Muscle layer of colon (tissue), 2 donors: ENCODE data around the gene JAKMIP1.

ENCODE experiments used
- H3K27ac ChIP-seq: one replicate; pipeline ENCODE4 v1.7.0; 2013; ENCODE audit warnings: low read depth, mild to moderate bottlenecking, low read length, moderate library complexity
- H3K27me3 ChIP-seq, 2 donors: one replicate each; pipeline ENCODE4 v1.7.0; 2013; ENCODE audit warnings: low read length in 2 of 2, mild to moderate bottlenecking in 2 of 2; ENCODE audit not compliant: insufficient read depth in 2 of 2, control insufficient read depth in 1 of 2
- H3K36me3 ChIP-seq: one replicate; pipeline ENCODE4 v1.7.0; 2013; ENCODE audit warnings: mild to moderate bottlenecking, low read length; ENCODE audit not compliant: insufficient read depth
- H3K4me1 ChIP-seq: one replicate; pipeline ENCODE4 v1.7.0; 2013; ENCODE audit warnings: mild to moderate bottlenecking, low read length; ENCODE audit not compliant: insufficient read depth
- H3K4me3 ChIP-seq, 2 donors: one replicate each; pipeline ENCODE4 v1.7.0; 2013; ENCODE audit warnings: low read length in 2 of 2, low read depth in 1 of 2, mild to moderate bottlenecking in 1 of 2, moderate library complexity in 1 of 2
- H3K9ac ChIP-seq: one replicate; pipeline ENCODE4 v1.7.0; 2013; ENCODE audit warnings: low read length
- H3K9me3 ChIP-seq: one replicate; pipeline ENCODE4 v1.7.0; 2013; ENCODE audit warnings: mild to moderate bottlenecking, low read length
- donor health status: abdominal sarcoma.
- donor health status: Adenocarcinoma of cecum.

Gene JAKMIP1

DNA sequence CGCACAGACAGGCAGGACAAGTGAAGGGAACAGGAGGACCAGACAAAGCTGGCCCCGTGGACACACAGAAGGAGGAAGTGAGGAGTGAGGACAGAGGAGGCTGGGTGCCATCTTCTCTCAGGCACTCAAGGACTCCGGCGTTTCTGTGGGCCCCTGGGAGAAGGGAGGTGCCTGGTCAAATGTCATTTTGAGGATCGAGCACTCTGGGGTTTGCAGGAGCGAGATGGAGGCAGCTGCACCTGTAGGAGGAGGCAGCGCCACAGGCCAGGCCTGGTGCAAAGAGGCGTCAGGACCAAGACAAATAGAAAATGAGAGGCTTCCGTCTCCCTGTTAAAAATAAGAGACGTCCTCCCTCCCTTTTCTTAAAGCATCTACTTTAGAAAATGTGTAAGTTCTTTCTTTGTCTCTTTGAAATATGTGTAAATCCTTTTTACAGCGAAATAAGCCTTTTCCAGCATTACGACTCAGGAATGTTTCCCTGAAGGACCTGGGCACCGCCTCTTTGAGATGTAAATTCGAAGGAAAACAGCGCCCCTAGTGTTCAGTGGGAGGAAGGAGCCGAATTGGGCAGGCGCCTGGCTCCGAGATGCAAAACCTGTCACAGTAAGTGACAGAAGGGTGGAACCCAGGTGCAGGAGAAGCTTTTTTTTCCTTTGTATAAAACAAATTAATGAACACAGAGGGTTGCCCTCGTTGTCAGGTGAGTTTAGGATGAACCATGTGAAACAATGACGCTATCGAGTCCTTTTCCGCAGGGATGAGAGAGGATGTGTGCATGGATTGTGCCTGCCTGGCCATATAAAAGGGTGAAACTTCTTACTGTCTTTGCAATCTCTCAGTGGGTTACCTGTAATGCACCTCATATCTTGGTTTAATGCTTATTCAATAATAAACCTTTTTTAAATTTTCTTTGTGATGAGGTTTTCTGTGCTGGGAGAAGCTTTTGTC lies 180.8 kb downstream of the JAKMIP1 start:
- Histone ChIP-seq H3K9ac (no peak overlapping the region), H3K27ac (no peak overlapping the region), H3K4me1 (no peaks in the 10 kb centered on the region), H3K36me3 (no peaks in the 10 kb centered on the region), H3K27me3 (peaks cover 0 to 5% of the 10 kb centered on the region in 2 donors), H3K9me3 (no peaks in the 10 kb centered on the region), H3K4me3 (no peak overlapping the region)

DNA sequence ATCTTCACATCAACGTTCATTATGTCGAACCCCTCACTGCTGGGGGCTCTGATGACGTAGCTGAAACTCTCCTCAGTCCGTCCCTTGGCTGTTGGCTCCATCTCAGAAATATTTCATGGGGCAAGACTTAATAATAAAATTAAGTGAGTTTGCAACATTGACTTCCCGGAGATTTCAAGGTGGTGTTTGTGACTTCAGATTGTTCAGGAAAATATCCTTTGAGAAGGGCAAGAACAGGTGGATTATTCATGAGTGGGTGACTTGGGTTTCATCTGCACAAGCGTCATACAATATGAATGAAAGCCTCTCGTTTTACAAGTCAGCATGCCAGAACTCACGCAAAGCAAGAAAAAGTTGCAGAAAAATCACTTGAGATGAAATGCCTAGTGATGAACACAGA lies 182.0 kb downstream of the JAKMIP1 start, which contains the start of gene C4orf50:
Gene C4orf50, minus strand, starts transcription at position 101 of the 400 bp plus-strand sequence.
- Histone ChIP-seq H3K27ac (no peak within 1 kb of the TSS), H3K4me3 (no peak within 1 kb of the TSS), H3K36me3 (no peaks in the 10 kb centered on the region), H3K27me3 (peaks cover 0 to 5% of the 10 kb centered on the region in 2 donors), H3K9ac (no peak within 1 kb of the TSS), H3K9me3 (no peaks in the 10 kb centered on the region), H3K4me1 (no peaks in the 10 kb centered on the region)

DNA sequence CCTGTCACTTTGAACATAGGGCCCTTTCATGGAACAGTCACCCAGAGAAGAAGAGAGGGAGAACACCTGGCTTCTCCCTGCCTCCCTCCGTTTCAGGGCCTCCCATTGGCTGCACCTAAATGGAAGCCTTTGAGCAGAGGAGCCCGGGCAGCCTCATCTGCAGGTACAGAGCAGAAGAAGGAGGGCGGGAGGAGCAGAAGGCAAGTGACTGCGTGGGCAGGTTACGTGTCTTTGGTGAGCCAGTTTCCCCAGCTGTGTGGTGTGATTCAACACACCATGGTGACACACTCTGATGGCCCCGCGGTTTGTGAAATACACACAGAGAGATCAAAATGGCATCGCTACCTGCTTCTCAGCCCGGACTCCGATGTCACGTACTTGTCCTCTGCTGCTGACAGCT lies 182.5 kb downstream of the JAKMIP1 start:
- Histone ChIP-seq H3K36me3 (no peaks in the 10 kb centered on the region), H3K27ac (no peak overlapping the region), H3K4me3 (no peak overlapping the region), H3K4me1 (no peaks in the 10 kb centered on the region), H3K9me3 (no peaks in the 10 kb centered on the region), H3K27me3 (peaks cover 0 to 5% of the 10 kb centered on the region in 2 donors), H3K9ac (no peak overlapping the region)

DNA sequence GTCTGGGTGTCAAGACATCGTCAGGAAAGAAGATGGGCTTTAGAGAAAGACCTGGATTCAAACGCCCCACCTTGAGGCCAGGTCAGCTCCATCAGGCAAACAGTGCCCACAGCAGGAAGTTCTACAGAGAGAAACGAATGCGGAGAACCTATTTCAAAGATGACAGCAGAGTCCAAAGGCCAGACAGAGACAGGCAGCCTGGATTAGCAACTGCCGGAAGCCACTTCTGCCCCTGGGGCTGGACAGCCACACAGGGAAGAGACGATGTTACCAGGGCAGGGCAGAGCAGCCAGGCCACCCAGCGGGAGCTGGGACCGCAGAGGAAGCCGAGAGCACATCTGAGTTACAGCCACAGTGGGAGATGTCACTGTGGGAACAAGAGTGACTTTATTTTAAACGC lies 183.3 kb downstream of the JAKMIP1 start:
- Histone ChIP-seq H3K36me3 (no peaks in the 10 kb centered on the region), H3K27me3 (peaks cover 0 to 5% of the 10 kb centered on the region in 2 donors), H3K4me3 (no peak overlapping the region), H3K27ac (no peak overlapping the region), H3K9ac (no peak overlapping the region), H3K9me3 (no peaks in the 10 kb centered on the region), H3K4me1 (no peaks in the 10 kb centered on the region)

DNA sequence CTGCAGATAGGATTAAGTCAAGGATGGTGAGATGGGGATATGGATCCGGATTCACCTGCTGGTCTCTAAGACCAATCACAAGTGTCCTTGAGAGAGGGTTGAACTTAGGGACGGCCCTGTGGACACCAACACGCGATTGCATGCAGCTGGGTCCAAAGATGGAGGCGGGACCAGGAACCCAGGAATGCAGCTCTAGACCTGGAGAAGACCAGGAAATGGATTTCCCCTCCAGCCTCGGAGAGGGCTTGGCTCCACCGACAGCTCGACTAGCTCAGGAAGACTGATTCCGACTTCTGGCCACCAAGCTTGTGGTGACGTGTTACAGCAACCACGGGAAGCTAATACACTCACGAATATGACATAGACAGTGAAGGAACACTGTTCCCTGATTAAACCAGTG lies 186.8 kb downstream of the JAKMIP1 start:
- Histone ChIP-seq H3K9me3 (no peaks in the 10 kb centered on the region), H3K9ac (no peak overlapping the region), H3K27me3 (peaks cover 0 to 14% of the 10 kb centered on the region in 2 donors), H3K27ac (no peak overlapping the region), H3K4me3 (no peak overlapping the region), H3K4me1 (no peaks in the 10 kb centered on the region), H3K36me3 (no peaks in the 10 kb centered on the region)

DNA sequence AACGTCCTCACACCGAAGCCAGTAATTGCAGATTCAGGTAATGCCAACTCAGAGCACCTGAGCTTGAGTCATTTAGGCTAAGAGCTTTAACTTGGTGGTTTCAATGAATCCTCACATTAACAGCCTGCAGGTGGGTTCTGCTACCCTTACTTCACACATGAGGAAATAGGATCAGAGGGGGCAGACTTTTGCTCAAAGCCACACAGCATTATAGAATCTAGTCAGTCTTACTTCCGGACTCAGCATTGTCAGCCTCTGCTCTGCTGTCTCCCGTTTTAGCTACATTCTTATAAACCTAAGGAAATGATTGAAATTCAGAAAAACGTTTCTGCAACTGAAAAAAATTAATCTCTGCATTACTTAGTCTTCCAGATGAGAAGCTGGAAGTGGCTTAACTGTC lies 188.1 kb downstream of the JAKMIP1 start:
- H3K36me3 ChIP-seq, result no peaks in the 10 kb centered on the region
- no peak overlapping the region for H3K27ac ChIP-seq
- no peaks in the 10 kb centered on the region for H3K4me1 ChIP-seq
- peaks cover 0 to 14% of the 10 kb centered on the region in 2 donors for H3K27me3 ChIP-seq
- no peak overlapping the region for H3K9ac ChIP-seq
- H3K4me3 ChIP-seq, result no peak overlapping the region
- no peaks in the 10 kb centered on the region for H3K9me3 ChIP-seq

DNA sequence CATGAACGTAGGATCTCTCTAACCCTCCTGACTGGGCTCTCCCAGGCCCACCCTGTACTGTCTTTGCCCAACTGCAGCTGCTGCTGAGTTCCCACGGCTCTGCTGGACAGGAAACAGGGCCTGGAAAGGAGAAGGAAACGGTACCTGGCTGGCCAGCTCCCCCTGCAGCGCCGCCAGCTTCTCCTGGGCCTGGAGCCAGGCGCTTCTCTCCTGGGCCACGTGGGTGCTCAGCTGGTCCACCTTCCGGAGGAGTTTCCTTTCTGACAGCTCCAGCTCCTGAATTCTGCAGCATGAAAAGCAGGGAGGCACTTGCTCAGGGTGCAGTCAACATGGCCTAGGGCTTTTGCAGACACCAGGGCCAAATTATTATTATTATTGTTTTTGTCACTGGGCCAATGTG lies 188.7 kb downstream of the JAKMIP1 start:
- Histone ChIP-seq H3K27ac (no peak overlapping the region), H3K27me3 (peaks cover 0 to 14% of the 10 kb centered on the region in 2 donors), H3K4me1 (no peaks in the 10 kb centered on the region), H3K4me3 (no peak overlapping the region), H3K36me3 (no peaks in the 10 kb centered on the region), H3K9me3 (no peaks in the 10 kb centered on the region), H3K9ac (no peak overlapping the region)

DNA sequence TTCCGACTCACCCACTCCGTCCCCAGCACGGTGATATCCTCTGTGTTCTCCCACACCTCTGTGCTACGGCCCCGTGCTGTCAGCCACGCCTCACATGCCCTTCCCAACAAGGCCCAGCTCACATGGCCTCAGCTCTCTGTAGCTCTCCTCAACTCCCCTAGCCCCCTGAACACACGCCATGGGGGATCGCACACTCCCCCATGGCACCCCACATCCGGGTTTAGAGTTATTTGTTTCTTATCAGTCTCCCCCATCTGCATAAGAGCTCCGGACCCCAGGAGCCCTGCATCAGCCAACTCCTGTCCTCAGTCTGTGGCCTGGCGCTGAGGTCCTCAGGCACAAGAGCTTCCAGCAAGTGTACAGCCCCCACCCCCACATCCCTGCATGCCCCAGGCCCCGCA lies 189.1 kb downstream of the JAKMIP1 start:
- no peaks in the 10 kb centered on the region for H3K4me1 ChIP-seq
- no peak overlapping the region for H3K27ac ChIP-seq
- no peak overlapping the region for H3K9ac ChIP-seq
- H3K9me3 ChIP-seq, result no peaks in the 10 kb centered on the region
- H3K4me3 ChIP-seq, result no peak overlapping the region
- no peaks in the 10 kb centered on the region for H3K36me3 ChIP-seq
- H3K27me3 ChIP-seq, result peaks cover 0 to 14% of the 10 kb centered on the region in 2 donors

DNA sequence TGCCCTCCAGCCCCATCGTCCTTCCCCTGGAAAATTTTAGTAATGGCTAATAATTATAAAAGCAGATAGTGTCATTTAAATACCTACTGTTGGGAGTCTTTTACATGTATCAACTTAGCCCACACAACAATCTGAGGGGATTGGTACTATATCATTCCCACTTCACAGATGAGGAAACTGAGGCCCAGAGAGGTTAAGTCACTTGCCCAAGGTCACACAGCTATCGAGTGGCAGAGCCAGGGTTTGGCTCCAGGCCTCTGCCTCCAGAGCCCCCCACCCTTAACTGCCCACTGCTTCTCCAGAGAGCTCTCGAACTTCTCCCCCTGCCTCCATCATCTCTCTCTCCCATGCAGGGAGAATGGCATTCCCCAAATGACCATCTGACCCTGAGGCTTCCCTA lies 189.6 kb downstream of the JAKMIP1 start:
- Histone ChIP-seq H3K9me3 (no peaks in the 10 kb centered on the region), H3K9ac (no peak overlapping the region), H3K4me1 (no peaks in the 10 kb centered on the region), H3K36me3 (no peaks in the 10 kb centered on the region), H3K27me3 (peaks cover 0 to 14% of the 10 kb centered on the region in 2 donors), H3K4me3 (no peak overlapping the region), H3K27ac (no peak overlapping the region)

DNA sequence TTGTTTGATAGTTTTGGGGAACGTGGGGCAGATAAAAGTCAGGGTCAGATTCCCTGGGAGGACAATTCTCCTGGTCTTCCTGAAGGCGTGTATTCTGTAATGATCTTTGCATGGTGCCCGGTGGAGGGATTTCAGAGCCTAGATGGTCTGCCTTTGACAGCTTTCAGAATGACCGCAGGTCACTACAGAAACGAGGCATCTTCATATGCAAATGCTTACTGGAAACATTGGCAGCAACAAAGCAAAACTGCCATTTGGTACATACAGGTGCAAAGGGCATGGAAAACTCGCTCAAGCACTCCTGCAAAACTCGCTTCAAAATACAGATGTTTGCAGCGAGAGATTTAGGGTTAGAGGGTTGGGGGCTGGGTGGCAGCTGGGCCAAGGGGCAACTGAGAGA lies 190.9 kb downstream of the JAKMIP1 start:
- Histone ChIP-seq H3K27ac (no peak overlapping the region), H3K27me3 (peaks cover 0 to 14% of the 10 kb centered on the region in 2 donors), H3K4me1 (no peaks in the 10 kb centered on the region), H3K9ac (no peak overlapping the region), H3K36me3 (no peaks in the 10 kb centered on the region), H3K9me3 (no peaks in the 10 kb centered on the region), H3K4me3 (no peak overlapping the region)

DNA sequence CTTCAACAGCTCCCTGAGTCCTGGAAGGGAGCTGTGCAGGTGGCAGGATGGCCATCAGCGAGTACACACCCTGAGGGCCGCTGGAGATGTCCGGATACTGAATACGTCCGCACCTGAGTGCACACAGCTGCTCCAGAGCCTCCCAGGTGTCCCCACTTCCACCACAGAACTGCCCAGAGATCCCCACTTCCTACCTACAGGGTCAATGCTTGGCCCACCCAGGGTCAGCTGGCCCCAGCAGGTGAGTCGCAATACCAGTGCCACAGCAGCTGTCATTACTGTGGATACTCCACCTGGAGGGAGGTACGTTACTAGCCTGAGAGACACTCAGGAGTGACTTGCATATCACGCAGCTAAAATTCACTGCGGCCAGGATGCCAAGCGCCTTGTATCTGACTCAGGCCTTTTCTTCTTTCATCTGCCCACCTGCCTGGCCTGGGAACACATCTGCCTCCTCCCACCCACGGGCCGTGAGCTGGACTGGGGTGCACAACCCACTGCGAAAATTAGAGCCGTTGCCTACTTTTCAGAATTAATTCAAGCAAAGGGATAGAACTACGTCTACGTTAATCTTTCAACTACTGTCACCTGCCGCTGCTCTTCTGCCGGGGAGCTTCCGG lies 191.5 kb downstream of the JAKMIP1 start:
- Histone ChIP-seq H3K9me3 (no peaks in the 10 kb centered on the region), H3K9ac (no peak overlapping the region), H3K36me3 (no peaks in the 10 kb centered on the region), H3K4me3 (no peak overlapping the region), H3K4me1 (no peaks in the 10 kb centered on the region), H3K27ac (no peak overlapping the region), H3K27me3 (peaks cover 0 to 14% of the 10 kb centered on the region in 2 donors)
